ENCODE results near the gene LMAN1.

The LMAN1 gene

DNA sequence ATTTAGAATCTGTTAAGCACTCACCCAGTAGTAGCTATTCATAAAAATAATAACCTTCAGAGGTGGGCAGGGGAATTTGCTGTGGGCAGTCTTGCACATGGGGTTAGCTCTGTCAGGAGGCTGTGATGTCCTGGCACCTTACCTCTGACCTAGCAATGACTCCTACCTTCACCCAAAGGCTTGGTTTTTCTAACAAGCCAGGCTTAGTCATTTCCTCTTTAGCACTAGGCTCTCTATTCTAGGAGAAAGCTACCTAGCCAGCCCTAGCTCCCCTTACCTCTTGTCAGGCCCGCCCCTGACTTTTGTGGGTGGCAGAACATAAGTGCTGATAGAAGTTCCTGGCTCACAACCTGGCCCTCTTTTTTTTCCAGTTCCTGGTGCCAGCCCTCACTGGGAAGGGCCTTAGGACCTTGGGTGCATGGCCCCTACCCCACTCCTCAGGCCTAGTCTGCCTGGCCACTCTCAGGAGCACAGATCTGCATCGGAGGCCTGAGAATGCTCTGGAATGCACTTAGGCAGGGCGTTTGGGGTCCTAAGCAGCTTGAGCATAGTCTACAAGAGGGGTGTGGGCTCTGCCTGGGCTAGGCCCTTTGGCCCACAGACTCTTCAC lies 58.3 kb downstream of the LMAN1 start:
- TF ChIP-seq, protein P1, sequence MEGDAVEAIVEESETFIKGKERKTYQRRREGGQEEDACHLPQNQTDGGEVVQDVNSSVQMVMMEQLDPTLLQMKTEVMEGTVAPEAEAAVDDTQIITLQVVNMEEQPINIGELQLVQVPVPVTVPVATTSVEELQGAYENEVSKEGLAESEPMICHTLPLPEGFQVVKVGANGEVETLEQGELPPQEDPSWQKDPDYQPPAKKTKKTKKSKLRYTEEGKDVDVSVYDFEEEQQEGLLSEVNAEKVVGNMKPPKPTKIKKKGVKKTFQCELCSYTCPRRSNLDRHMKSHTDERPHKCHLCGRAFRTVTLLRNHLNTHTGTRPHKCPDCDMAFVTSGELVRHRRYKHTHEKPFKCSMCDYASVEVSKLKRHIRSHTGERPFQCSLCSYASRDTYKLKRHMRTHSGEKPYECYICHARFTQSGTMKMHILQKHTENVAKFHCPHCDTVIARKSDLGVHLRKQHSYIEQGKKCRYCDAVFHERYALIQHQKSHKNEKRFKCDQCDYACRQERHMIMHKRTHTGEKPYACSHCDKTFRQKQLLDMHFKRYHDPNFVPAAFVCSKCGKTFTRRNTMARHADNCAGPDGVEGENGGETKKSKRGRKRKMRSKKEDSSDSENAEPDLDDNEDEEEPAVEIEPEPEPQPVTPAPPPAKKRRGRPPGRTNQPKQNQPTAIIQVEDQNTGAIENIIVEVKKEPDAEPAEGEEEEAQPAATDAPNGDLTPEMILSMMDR (IDR thresholded peaks at IDR 0.05; ENCODE audit: low read depth, low read length, missing control alignments): no peak
- no peak for DNase-seq (ENCODE audit: low read depth)
- H3K4me3 ChIP-seq (ENCODE audit: low read depth, low read length): no peak overlapping the region

DNA sequence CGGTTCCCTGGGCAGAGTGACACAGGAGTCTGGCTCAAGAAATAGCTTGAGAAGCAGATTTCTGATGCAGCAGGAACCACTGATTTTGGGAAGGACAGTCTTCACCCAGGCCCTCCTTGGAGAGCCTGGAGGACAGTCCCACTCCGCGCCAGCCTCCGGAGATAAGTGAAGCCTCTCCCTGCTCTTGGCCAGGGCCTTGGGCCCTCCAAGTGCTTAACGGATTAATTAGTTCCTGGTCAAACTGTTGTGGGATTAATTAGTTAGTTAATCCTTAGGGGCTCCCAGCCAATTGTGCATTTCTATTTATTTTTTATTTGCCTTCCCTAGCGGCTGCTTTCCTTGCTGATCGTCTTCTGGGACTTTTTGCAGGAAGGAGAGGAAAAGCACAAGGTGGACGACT lies 60.2 kb downstream of the LMAN1 start:
- no peak overlapping the region for H3K4me3 ChIP-seq (ENCODE audit: low read depth, low read length)
- TF ChIP-seq, protein P1 (IDR thresholded peaks at IDR 0.05; ENCODE audit: low read depth, low read length, missing control alignments): no peak
- no peak for DNase-seq (ENCODE audit: low read depth)

DNA sequence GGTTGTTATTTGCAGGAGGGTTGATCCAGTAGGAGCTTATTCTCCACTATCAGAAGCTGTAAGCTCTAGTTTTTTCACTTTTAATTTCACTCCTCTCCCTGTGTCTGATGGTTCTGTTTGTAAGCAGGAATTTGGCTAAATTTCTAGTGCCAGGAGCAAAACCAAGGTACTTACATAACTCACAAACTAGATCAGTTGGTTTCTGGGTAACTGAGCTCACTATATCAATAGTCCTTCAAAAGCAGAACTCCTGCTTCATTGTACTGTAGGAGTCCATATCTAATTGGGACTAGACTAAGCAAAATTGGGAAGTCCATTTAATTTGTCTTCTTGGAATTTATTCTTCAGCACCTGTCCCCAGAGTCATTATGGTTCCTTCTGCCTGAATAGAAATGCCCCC lies 65.7 kb downstream of the LMAN1 start:
- DNase-seq (ENCODE audit: low read depth): no peak
- TF ChIP-seq, protein P1 (IDR thresholded peaks at IDR 0.05; ENCODE audit: low read depth, low read length, missing control alignments): no peak
- no peak overlapping the region for H3K4me3 ChIP-seq (ENCODE audit: low read depth, low read length)

DNA sequence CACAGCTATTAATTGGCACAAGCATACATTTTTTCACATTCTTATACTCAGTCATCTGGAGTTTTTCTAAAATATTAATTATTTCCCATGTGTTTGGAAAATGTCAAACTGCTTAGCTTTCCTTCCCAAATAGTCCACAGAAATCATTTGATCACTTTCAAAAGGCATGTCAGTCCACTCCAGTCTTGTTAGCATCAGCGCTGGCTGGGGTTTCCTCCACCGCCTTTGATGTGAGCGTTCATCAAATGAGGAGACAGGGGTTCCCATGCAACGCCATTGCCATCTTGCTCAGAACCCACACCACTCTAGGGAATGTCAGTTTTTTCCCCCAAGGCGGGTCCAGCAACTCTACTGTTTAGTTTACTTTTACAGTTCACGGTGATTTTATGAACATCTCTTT lies 72.7 kb downstream of the LMAN1 start:
- no peak for DNase-seq (ENCODE audit: low read depth)
- TF ChIP-seq, protein P1 (IDR thresholded peaks at IDR 0.05; ENCODE audit: low read depth, low read length, missing control alignments): no peak
- H3K4me3 ChIP-seq (ENCODE audit: low read depth, low read length): no peak overlapping the region

DNA sequence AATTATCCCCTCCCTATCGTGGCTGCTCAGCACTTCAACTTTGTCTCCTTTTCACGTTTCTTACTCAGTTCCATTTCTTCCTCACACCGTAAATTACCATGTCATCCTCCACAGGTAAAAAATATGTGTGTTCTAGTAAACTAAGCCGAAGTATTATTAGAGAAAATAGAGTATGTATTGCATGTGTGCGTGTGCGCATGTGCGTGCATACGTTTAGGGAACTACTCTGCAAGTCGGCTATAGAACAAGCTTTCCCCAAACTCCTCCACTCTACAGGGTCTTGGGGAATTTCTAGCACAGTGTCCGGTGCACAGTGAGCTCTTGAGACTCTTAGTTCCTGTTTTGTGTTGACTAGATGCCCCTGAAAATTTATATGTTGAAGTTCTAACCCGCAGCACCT lies 76.7 kb downstream of the LMAN1 start:
- TF ChIP-seq, protein P1 (IDR thresholded peaks at IDR 0.05; ENCODE audit: low read depth, low read length, missing control alignments): no peak
- H3K4me3 ChIP-seq (ENCODE audit: low read depth, low read length): no peak overlapping the region
- no peak for DNase-seq (ENCODE audit: low read depth)

DNA sequence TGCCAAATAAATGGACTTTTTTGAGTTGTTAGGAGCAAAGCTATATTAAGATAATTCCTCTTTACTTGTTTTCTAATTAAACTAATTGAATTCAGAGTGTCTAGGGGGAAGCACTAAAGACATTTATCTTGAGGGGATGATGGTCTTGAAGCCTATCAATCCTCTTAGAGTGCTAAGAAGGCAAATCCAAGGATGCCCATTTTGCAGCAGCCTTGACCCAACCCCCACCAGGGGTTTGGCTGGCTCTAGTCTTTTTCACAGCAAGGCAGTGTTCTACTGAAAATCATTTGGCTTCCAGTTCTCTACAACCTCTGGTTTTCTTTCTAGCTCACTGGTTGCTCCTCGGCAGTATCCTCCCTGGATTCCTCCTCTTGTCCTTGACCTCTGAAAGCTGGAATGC lies 79.3 kb downstream of the LMAN1 start:
- TF ChIP-seq, protein P1 (IDR thresholded peaks at IDR 0.05; ENCODE audit: low read depth, low read length, missing control alignments): no peak
- H3K4me3 ChIP-seq (ENCODE audit: low read depth, low read length): no peak overlapping the region
- DNase-seq (ENCODE audit: low read depth): no peak

DNA sequence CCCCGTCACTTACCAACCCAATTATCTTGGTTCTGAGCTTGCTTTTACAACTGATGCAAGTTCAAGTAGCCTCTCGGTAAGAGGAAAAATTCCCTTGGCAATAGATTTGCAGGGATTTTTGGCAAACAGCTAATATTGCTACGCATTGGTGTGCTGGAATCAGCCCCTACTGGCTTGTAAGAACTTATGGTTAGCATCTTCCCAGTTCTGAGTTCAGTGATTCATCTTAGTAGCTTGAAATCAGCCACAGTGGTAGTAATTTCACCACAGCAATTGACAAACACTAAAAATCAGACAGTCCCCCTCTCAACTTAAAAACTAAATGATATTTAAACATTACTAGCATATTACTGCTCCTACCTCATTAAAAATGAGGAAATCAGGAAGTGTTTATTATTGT lies 79.9 kb downstream of the LMAN1 start:
- TF ChIP-seq, protein P1 (IDR thresholded peaks at IDR 0.05; ENCODE audit: low read depth, low read length, missing control alignments): no peak

More for the DNA sequence above, 79.9 kb downstream of the LMAN1 start:
- DNase-seq (ENCODE audit: low read depth): no peak
- H3K4me3 ChIP-seq (ENCODE audit: low read depth, low read length): no peak overlapping the region

All from GM12864 (cell line).